Activated T-cell treated with anti-CD3 and anti-CD28 coated beads for 24 hours (primary cell): ENCODE results near the gene C5orf63.
"Not testable (repeated sequence)": the region's sequence is repeated elsewhere in the genome, so short reads cannot be mapped to it uniquely, and the experiment has no call there.

Experiments
- DNase-seq: peaks from one replicate; pipeline ENCODE4 v3.0.0-alpha.2; 2020; ENCODE audit warnings: low read depth

C5orf63 gene

DNA sequence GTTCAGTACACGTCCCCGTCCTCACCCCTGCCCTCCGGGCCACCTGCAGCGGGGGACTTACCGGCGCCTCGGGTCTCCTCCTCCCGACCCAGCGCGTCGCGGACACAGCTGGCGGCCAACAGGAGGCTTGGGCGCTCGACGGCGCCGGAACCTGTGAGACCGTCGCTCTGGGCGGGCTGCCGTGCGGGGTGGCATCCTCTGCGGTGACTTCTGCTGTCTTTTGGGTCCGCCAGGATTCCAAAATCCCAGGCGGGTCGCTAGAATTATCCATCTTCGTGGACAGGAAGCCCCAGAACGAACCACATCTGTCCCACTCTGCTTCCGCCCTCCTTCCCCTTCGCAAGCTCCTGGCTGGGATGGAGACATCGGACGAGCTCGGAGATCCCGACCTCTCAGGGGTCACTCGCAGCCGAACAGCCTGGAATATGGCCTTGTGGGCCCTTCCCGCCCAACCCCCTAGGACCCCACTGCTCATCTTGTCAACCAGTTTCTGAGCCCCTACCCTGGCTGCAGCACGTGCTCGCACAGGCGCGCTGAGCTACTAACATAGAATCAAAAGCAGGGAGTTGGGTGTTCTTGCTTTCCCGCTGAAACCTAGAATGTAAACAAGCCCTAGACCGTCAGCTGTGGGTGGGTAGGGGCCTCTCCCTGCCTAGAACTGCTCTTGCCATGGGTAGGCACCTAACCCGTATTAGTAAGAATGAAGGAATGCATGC, 42.0 kb downstream of the C5orf63 start:
- no peak for DNase-seq

DNA sequence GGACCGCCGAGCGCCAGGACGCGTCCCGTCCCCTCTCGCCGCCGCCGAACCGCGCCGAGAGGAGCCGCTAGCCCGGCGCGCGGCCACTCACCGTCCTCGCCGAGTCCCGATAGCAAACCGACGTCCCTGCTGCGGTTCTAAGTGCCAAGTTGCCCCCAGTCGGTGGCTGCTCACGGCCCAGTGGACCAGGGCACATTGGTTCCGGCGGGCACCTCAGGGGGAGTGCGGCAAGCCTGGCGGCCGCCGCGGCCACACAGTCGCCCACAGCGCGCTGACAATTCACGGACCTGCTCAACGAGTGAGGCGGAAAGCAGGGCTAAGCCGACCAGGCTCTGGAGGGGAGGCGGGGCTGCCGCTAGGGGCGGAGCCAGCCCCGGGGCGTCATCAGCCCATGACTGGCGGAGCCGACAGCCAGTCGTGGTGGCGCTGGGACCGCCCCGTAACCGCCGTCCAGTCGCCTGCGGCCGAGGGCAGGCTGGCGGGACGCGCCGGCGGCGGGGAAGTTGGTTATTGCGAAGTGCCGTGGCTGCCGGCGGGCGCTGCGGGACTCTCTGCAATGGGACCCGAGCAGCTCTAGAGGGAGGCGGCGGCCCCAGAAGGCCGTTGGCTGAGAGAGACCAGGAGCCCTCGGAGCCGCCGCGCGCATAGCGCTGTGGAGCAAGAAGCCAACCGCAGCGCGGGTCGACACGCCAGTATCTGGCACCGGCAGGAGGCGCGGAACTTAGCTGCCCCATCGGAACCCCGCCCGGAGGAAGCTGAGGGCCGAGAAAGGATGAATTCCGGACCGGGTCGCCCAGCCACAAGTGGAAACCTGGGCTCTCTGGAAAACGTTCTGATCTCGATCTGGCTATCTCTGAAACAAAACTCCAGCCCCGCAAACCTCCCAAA, 42.8 kb downstream of the C5orf63 start, which contains the start of gene MARCHF3:
MARCHF3 (minus strand) TSS at position 300 of the 888 bp plus-strand sequence. CDS start 112,387 bp downstream, outside the sequence.
- peak; percentile 92 for DNase-seq

- peak; percentile 32 for DNase-seq
Measured at GRCh38 chr5:127029581-127030258, 43.6 kb downstream of the C5orf63 start.

DNA sequence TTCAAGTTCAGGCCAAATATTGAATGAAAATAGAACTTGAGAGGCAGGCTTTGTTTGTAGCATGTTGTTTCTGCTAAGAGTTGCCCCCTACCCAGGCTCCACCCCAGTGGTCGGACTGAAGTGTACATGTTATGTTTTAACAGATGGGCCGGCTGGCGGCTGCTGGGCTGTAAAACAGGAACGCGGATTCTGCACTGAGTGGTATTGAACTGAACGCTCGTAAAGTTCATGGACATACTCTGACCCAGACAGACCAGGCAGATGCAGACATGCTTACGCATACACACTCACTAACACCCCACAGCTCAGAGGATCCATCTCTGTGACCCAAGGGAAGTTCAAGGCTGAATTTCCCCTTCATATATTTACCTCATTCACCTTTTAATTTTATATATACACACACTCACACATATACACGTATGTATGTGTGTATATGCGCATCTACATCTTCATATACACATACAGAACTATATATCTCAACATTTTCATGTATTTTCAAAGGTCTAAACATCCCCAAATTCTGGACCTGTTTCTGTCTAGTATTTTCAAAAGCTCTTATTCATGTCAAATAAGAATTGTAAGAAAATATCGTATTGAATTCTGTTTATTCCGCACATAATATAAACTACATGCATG, 44.4 kb downstream of the C5orf63 start:
- DNase-seq: no peak

GRCh38 chr5:127027539-127027938, 45.8 kb downstream of the C5orf63 start:
- no peak for DNase-seq

- no peak for DNase-seq
Measured at GRCh38 chr5:127026166-127026565, 47.1 kb downstream of the C5orf63 start.

- no peak for DNase-seq
Measured at GRCh38 chr5:127025467-127025866, 47.8 kb downstream of the C5orf63 start.

DNA sequence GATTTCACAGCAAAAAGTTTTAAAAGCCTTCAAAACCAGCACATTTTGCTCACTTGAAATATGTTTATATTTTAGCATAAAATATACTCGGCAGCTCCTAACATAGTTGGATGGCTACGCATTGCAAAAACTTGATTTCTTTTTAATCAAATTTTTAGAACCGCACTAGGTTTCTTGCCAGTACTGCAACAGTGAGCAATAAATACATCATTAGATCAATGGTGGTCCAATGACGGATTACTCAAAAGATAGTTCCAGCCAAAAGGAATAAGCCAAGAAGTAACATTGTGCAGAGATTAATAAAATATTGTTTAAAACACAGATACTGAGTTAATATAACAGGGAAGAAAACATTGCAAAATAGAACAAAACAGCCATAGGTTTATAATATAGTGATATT, 48.5 kb downstream of the C5orf63 start:
- DNase-seq: no peak

- not testable (repeated sequence) for DNase-seq
Measured at GRCh38 chr5:127023552-127024191, 49.6 kb downstream of the C5orf63 start.

DNA sequence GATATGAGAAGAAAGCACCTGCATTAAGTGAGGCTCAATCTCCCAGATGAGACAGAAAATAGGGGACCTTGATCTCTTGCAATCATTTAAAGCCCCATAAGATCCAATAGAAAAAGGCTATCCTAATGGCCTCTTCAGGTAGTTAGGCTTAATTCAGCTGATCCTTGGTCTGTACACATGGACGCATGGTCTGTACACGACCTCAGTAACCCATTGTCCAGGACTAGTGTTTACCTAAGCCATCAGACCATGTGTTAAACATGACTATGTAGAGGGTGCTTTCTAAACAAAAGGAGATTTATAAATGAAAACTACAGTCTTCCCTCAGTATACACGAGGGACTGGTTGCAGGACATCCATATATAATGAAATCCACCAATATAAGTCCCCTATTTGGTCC, 50.5 kb downstream of the C5orf63 start:
- no peak for DNase-seq

- DNase-seq: no peak
Measured at GRCh38 chr5:127019928-127020327, 53.4 kb downstream of the C5orf63 start.

DNA sequence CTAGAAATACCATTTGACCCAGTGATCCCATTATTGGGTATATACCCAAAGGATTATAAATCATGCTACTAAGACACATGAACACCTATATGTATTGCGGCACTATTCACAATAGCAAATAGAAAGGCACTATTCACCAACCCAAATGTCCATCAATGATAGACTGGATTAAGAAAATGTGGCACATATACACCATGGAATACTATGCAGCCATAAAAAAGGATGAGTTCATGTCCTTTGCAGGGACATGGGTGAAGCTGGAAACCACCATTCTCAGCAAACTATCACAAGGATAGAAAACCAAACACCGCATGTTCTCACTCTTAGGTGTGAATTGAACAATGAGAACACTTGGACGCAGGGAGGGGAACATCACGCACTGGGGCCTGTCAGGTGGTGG, 56.6 kb downstream of the C5orf63 start:
- not testable (repeated sequence) for DNase-seq

- no peak for DNase-seq
Measured at GRCh38 chr5:127015716-127016115, 57.6 kb downstream of the C5orf63 start.

- DNase-seq: no peak
Measured at GRCh38 chr5:127014573-127014972, 58.7 kb downstream of the C5orf63 start.

DNA sequence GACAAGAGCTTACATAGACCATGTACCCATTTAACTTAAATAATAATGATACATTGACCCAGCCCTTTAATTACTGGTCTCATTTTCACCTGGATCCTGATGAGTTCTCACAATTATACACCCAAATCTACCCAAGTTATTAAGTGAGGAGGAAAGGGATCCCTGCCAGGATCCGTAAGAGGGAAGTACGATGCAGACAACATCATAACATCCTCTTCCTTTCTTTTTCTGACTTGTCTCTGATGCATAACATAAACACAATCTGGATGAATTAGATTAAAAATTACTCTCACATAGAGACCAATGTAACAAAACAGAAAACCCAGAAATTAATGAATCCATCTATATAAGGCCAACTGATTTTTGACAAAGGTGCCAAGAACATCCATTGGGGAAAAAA, 59.9 kb downstream of the C5orf63 start:
- no peak for DNase-seq

DNA sequence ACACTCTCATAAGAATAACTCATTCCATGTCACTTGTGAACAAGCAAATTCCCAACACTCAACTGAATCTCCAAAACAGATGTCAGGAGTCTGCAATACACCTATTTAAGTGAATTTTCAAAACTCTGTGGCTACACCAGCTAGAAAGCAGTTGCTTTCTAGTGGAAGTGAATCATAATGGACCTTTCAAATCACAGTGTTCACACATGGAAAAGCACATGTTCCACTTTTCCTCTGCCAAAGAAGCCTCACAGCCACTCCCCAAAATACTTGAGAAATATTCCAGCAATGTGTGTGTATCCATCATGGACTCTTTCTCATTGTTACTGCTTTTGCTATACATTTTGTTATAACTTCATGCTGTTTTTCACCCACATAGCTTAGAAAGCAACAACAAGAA, 60.4 kb downstream of the C5orf63 start:
- no peak for DNase-seq

DNA sequence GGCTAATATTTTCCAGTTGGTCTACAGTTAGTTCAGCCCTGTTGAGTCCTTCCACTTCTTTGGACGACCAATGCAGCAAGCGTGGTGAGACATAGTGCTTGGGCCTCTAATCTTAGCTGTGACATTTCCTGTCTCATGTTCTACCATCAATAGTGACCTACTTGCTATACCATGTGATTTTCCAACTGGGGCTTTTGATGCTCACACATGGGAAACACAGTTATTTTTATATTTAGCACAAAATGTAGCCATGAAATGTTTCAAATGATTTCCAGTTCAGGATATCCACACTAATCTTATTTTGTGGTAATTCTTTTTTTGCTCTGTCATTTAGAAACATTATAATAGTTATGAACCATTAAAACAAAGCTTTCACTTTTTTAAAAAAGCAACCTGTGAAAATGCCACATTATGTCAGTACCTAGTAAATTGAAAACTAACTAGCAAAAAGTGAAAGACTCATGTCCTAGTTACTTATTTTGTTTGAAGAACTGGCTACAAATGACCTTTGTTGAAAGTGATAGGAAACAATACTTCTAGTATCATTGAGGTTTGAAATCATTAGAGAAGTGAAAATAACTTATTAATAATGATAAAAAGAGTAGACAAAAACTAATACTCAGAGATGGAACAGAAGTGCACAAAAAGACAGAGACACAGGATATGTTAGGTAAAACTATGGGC, 61.2 kb downstream of the C5orf63 start:
- no peak for DNase-seq

DNA sequence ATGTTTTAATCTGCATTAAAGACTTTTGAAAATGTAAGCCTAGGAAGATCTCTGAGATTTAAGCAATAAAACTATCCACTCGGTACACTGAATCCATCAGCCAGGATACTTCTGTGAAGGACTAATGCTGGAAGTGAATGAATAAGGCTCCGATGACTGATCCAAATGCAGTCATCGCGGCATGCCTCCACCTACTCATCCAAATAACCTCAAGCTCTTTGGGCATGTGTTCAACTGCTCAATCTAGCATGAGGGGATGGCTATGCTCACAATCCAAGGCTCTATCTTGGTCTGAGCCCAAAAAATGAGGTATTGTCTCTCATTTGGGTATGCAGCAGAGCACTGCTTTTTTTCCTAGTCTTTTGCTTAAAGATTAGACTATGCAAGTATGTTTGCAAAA, 62.1 kb downstream of the C5orf63 start:
- no peak for DNase-seq

DNA sequence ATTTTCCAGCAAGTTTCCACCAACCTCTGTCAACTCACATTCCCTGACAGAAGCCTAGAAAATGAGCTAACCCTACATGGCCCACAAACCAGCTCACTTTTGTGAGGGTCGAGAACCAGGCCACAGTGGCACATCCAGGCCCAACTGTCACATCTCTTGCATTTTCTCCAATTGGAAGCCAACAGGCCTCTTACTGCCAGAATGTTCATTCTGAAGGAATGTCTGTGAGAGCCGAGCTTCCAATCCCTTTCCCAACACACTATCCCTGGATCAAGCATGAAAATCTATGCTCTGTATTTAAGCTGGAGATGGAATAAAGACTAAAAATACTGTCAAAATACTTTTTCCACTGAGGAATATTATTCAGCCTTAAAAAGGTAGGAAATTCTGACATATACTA, 62.9 kb downstream of the C5orf63 start:
- no peak for DNase-seq

DNA sequence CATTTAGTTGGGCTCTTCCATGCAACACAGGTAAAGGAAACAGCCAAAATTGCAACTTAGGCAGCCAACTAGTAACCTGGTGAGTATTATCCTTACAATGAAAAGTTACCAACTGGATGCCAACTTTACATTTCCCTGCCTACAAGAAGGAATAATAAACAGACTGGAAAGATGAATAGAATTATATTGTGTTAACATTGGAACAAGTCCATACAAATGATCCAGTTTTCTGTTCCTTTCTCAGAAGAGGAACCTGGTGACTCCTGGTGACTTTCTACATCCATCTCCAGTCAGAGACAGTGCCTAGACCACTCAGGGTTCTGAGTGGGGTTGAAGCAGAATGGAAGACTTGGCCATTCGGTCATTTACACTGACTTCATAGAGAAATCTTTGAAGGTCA, 63.5 kb downstream of the C5orf63 start:
- no peak for DNase-seq
